Measurements from ENCODE around the gene SRPK3.
A peak's percentile ranks its signal among the peaks of the same experiment; 100 is the strongest.

Gene SRPK3

DNA sequence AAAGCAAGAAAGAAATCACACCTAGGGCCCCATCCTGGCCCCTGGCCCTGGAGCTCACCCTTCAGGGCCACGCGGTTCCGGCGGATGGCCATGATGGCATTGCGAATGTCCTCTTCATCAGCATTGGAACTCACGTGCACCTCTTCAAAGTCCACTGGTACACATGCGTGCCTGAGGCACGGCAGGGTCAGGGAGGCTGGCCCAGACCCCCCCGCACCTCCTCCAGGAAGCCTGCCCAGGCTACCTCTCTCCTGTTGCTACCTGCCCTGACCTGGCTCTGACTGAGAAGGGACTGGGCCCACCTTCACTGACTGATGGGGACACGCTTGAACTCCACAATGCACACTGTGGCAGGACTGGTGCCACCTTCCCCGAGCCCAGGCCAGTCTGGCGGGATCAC lies 8.8 kb downstream of the SRPK3 start:
- no peak for DNase-seq

DNA sequence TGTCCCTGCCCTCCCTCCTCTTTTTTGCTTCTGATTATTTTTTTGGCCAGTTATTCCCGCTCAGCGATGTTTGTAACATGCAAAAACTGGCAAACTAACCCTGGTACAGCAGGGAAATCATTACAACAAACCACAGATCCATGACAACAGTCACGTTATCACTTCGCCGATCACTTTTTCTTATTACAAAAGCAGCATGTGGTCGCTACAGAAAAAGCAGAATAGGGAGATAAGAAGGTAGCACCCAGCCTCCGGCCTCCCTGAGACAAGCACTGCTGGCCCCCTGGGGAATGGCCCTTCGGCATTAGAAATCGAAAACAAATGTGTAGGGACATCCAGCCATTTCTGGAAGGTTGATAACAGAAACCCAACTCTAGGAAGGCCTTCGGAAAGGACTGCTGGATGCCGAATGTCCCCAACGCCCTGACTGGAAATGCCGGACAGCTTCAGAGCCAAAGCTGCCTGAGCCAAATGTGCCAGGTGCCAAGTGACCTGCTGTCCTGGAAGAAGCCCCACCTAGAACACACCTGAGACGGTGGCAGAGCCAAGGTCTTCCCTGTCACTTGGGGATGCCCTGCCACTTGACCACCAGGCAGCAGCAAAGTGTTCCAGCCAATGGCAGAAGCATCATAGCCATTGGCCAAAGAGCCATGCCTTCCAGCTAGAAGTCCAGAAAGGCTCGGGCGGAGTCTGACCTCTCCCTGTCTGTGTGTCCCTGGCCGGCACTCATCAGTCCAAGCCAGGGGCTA lies 10.4 kb downstream of the SRPK3 start:
- no peak for DNase-seq

DNA sequence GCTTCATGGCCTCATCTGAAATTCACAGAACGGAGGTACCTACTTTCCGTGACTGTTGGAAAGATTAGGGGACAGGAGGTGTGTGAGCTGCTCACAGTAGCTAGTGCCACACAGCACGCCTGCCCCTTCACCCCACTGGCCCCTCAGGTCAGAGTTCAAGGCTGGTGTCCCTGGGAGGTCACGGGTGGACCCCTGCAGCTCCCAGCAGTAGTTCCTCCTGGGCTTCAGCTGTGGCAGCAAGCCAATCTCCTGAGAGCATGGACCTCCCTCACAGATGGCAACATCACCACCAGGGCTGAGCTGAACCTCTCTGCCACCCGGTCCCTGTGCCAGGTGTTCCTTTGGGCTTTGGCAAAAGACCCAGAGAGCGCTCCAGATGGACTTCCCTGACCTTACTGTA lies 11.5 kb downstream of the SRPK3 start:
- DNase-seq: no peak

DNA sequence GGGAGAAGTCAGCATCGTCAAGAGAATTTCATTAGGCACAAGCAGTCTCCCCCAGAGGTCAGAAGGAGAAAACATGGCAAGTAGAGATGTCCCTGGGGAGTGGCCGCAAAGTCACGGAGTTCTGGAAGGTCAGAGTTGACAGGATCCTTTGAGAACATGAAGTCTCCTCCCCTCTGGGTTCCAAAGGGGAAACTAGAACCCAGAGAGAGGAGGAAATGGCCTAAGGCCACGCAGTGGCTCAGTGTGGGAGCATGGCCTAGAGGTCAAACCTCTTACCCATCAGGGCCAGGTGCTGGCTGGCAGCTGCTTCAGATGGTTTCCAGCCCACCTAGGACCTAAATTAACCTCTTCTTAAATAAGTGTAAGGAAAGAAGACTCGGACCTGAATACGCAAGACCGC lies 12.4 kb downstream of the SRPK3 start:
- no peak for DNase-seq

DNA sequence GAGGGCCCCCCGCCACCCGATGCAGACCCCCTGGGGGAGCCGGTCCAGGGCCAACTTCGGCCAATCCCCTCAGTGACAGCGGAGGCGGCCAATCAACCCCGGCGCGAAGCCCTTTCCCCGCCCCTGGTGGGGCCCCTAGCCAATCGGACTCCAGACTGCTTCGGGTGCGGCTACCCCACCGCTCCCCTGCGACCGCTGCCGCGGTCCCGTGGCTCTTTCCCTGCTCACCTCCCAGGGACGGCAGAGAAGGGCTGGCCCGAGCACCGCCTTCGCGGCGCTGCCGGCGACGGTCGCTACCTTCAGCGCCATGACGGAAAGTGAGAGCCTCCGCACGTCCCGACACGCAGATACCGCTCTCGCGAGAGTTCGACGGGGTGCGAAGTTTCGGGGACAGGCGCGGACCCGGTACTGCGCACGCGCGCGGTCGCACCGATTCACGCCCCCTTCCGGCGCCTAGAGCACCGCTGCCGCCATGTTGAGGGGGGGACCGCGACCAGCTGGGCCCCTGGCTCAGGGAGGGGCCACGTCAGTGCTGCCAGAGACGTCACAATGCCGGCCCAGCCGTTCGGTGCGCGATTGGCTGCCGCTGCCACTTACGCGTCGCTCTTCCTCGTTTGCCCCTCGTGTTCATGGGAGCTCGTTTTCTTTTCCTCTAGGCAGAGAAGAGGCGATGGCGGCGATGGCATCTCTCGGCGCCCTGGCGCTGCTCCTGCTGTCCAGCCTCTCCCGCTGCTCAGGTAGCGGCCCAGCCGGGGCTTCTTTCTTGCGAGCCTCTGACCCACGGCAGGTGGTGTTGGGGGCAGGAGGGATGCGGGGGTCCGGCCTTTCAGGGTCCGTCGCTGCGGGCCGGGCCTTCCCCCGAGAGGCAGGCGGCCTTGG lies 13.4 kb downstream of the SRPK3 start, which contains the start of the genes IDH3G and SSR4:
Gene IDH3G, minus strand, starts transcription at position 358 of the 879 bp plus-strand sequence. Its CDS starts 49 bp downstream, at position 309.
Gene SSR4, plus strand, starts transcription at position 651 of the 879 bp plus-strand sequence. Its CDS starts 20 bp downstream, at position 671.
- DNase-seq: peak; percentile 94 to 96

DNA sequence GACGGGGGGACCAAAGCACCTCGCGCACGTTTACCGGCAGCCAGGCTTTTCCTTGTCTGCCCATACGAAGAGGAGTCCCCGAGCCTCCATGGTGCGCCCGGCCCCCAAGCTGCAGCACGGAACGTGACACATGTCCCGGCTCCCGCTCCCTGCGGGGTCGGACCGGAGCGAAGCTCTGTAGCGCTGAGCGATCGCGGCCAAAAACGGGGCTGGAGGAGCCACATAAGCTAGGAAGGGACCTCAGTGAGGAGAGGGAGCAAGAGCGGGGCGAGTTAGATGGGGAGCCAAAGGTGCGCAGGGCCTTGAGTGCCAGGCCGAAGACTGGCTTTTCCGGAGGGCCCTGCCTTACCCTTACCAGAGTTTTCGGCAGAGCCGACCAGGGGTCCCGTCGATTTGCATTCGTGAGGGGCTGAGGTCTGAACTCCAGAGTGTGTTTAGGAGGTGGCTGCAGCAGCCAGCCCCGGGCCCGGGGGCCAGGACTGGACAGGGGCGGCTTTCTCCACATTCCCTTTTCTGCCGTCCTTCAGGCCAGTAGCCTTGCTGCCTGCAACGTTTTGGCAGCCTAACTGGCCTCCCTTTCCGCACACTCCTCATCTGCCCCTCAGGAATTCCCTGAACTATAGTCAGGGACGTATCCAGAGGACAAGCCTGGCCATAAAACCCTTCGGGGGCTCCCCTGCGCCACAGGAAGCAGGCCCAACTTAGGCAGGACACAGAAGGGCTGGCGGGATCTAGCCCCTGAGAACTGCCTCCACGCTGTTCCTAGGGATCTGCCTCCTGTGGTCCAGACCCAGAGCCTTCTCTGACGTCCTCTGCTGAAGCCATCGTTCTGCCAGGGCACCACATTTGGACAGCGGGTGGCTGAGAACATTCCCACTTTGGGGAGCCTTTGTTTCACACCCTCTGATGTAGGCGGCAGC lies 14.3 kb downstream of the SRPK3 start:
- no peak for DNase-seq

DNA sequence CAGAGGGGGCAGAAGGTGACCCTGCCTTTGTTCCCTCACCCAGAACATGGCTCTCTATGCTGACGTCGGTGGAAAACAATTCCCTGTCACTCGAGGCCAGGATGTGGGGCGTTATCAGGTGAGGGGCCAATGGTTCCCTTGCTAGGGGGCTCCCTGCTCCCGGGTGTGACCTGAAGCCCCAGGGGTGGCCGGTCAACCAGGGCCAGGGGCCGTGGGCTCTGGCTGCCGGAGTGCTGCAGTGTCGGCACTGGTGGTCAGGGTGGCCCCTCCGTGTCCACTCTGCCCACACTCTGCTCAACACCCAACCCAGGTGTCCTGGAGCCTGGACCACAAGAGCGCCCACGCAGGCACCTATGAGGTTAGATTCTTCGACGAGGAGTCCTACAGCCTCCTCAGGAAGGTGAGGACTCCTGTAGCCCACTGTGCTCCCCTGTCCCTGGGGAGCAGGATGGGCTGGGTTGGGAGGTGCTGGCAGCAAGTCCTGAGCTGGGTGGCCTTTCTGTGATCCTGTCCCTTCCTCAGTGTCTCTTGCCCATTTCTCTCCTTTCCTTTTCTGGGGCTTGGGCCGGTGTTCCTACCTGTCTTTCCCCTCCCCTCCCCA lies 16.7 kb downstream of the SRPK3 start:
- DNase-seq: no peak

DNA sequence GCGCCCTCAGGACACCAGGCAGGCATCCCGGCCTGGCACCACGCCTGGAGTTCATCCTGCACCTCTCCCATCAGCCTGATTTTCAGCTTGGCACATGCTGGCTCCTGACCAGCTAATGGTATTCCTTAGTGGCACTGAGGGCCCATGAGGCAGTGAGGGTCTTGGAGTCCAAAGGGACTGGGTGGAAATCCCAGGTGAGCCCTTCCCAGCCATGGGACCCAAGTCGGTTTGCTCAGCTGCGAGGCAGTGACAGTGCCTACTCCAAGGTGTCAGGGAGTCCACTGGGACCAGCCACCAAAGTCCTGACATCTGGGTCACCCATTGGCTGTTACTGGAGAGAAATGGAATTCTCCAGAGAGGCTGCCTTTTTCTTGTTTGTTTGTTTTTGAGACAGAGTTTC lies 18.5 kb downstream of the SRPK3 start:
- DNase-seq: no peak

DNA sequence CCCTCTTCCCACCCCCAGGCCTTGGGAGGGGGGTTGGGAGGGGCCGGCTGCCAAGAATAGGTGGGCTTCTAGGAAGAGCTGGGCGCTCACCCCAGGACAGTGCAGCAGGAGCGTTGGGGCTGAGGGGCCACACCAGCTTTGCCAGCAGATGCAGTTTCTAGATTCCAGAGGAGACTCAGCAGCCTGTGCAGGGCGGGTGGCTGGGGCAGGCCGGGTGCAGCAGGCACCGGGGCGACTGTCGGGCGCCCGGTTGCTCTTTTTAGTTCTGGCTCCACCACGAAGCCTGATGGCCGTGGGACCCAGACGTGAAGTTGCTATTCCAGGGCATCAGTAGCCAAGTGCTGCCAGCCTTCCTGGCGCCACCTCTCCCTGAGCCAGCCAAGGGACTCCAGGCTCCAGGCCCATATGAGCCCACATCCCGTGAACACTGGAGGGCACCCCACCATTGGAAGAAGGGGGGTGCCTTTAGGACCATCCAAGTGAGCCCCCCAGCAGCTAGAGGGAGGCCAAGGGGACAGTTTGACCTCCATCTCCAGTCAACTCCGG lies 19.4 kb downstream of the SRPK3 start:
- DNase-seq: no peak

DNA sequence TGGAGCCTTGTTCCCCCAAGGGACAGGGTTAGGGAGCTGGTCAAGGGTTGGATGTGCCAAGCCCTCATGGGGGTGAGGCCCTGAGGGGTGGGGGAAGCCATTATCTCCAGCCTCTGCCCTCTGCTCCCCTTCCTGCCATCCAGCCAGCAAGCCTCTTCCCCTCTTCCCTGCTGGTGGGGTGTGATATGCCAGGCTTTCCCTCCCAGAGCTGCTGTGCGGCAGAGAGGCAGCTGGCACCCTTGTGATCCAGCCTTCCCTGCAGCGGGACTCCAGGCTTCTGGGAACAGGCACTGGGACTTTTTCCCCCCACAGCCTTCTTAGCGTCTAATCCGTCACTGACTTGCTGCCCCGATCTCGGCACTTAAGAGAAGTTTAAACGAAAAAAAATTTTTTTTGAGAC lies 19.9 kb downstream of the SRPK3 start:
- no peak for DNase-seq

DNA sequence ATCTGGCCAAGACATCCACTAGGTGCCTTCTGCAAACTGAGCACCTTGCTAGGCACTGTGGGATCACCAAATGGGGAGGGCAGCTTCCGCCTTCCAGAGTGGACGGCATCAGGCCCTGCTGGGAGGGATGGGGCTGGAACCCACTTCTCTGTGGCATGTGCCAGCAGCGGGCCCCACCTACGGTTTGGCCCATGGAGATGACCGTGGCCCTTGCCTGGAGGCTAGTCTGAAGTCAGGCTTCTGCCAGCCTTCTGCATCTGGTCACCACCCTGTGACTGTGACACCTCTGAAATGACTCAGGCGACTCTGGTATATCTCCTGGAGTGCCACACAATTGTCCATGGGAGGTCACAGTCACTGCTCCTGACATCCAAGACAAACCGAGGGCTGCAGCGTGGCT lies 20.8 kb downstream of the SRPK3 start:
- no peak for DNase-seq

DNA sequence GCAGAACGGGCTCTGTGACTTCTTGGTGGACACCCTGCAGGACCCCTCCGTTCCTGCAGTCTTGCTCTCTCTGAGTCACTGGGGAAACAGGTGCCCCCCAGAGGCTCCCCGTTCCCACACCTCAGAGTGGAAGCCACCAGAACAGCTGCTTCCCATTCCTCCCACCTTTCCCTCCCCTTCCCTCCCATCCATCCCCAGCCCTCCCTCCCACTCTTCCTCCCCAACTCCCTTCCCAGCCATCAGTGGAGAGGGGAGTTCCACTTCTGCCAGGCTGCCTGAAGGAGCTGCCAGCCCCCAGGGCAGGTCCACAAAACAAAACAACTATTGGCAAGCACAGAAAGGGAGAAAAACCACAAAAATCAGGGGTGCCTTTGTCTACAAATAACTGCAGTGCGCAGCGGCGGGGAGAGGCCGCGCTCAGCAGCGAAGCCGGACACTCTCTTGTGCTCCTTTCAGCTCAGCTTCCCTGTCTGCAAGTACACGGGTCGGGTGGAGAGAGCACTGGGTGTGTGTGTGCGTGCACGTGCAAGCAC lies 21.7 kb downstream of the SRPK3 start:
- DNase-seq: no peak

DNA sequence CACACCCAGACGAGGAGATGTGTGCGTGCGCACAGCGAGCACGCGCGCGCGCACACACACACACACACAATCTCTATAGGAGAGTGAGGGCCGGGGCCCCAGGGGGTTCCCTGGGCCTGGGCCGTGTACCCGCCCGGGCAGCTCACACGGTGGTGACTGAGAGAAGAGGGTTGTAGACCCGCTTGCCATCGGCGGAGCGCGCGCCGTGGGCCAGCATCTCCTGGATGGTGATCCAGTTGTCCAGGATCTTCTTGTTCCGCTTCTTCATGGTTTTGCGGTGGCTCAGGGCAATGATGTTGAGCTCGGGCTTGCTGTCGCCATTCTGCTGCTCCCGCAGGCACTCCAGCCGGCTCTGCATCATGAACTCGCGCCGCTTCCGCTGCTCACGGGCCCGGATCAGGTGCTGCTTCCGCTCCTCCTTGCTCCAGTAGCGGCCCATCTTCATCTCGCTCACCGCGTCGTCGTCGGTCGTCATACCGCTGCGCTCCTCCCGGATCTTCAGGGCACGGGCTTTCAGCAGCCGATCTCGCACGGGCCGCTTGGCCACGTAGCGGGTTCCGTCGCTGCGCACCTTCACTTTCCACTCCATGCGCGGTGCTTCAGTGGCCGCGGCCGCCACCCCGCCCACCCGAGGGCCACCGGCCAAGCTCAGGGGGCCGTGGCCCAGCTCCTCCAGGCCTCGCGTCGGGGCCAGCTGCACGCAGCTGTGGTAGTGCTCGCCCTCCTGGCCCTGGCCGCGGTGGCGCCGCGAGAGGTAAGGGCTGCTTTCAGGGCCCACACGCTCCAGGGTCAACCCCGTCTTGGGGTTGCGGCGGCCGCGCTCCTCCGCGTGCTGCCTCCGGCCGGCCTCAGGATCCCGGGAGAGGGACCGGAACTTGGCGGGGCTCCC lies 22.6 kb downstream of the SRPK3 start:
- no peak for DNase-seq

DNA sequence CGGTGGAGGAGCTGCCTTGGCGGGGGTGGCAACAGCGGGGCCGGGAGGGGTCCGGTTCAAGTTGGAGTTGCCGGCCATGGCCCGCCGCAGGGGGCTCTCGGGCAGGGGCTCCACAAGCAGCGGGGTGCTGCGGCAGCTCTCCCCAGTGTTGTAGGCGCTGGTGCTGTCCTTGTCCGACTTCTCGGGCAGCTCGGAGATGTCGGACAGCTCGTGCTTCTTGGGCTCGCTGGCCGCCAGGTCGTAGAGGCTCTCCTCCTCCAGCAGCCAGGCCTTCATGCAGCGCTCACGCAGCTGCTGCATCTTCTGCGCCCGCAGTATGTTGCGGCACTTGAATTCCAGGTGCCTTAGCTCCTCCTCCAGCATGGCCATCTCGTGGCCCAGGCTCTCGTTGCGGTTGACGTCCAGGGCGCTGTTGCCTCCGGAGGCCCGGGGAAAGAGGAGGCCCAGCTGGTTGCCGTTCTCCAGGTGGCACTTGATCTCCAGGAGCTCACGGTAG lies 23.3 kb downstream of the SRPK3 start:
- no peak for DNase-seq

DNA sequence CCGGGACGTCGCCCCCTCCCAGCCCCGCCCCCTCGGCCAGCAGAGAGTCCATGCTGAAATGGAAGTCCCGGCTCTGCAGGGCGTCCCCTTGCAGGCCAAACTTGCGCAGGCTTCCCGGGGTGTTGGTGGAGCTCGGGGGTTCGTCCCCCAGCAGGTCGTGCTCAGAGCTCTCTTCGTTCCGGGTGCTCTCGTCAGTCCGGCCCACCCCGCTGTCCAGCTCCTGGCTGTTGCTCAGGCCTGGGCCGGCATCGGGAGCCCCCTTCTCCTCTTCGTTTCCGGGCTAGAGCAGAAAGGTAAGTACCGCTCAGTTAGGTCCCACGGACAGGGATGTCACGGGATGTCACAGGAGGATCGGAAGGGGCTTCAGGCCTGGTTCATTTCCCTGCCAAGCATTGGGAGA lies 23.8 kb downstream of the SRPK3 start:
- DNase-seq: no peak

DNA sequence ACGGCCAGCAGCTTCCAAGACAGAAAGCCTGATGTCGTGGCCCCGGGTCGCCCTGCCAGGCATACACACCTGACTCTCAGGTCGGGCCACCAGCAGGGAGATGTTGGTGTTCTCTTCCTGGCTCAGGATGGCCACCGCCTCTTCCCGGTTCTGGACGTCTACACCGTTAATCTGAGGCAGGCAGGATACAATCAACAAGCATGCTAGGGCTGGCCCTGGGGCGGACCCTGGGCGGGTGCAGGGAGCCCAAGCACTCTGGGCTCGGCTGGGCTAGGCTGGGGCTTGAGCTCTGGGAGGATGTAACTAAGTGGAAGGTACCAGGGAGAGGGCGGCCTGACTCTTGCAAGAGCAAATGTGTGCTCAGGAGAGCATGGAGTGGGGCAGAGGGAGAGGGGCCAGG lies 24.6 kb downstream of the SRPK3 start:
- no peak for DNase-seq

DNA sequence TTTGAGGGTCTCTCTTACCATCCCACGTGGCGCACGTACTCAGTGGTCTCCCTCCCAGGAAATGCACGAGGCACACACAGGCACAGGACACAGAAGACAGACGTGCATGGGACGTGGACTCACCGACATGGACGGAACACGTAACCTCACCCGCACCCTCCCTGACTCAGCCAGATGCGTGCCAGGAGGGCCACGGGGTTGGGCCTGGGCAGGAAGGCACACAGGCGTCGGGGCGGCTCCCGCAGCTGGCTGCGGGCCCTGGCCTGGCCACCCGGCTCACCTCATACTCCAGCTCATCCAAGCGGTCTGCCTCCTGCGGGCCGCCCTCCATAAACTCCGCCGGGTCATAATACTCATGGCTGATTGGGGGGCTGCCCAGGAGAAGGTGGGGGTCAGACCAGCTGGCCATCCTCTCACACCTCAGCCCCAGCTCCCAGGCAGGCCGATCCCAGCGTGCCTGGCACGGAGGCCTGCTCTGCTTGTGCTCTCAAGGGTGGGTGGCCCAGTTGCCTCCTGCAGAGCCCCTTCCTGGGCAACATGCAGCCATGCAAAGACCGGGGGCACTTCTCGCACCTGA lies 26.2 kb downstream of the SRPK3 start:
- DNase-seq: no peak

DNA sequence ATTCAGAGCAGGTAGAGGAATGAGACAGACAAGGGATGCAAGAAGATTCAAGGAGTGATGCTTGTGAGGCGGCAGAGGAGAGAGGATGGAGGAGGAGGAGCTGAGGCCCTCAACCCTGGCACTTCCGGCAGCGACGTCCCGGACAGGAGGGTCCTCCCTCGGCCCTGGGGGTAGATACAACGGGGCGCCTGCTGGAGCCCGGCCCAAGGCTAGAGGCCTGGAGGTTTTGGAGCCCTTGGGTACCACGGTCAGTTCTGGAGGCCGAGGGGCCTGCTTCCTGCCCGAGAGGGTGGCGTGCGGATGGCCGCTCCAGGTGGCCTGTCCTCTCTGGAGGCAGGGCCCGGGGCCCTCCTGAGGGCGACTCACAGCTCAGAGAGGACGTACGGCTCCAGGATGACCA lies 27.1 kb downstream of the SRPK3 start:
- DNase-seq: no peak

DNA sequence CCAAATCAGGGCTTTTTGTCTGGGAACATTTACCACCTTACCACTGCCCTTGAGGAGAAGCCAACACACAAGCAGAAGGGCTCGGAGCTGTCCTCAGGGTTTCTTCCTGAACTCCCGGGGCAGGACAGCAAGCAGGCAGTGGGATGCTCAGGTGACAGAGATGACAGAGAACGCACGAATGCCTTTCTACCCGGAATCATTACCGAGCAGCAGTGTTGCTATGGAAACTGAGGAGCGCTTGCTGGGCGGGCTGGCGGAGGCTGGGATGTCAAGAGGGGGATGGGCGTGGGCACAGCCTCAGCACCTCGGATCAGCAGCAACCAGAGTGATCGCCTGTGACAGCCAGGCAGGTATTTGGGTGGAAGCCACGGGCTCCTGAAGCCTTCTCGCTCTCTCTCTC lies 31.4 kb downstream of the SRPK3 start:
- DNase-seq: peak in 1 of 2 experiments; percentile 35

DNA sequence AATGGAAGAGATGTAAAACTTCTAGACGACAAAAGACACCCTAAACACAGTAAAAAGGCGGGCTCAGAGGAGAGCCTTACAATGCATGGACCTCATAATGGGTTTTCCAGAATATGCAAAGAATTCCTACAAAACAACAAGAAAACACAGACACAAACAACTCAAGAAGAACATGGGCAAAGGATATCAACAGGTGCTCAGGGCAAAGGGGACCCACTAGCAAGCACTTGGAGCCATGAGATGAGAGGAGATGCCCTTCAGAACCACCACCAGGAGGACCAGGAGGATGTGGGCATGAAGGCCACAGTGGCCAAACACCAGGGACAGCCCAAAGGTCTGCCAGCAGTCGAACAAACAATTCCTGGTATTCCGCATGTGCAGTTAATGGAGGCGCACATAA lies 32.3 kb downstream of the SRPK3 start:
- DNase-seq: no peak

All from NCI-H187 (cell line).